GM21390 (cell line): ENCODE data around the gene SCLY.
"Not testable (repeated sequence)": the region's sequence is repeated elsewhere in the genome, so short reads cannot be mapped to it uniquely, and the experiment has no call there.

ENCODE experiments used
- ATAC-seq: cut with Tn5 transposase; IDR thresholded peaks from one replicate; pipeline ENCODE4 v1.9.1; 2021; ENCODE audit not compliant: unreplicated experiment

Gene SCLY, protein sequence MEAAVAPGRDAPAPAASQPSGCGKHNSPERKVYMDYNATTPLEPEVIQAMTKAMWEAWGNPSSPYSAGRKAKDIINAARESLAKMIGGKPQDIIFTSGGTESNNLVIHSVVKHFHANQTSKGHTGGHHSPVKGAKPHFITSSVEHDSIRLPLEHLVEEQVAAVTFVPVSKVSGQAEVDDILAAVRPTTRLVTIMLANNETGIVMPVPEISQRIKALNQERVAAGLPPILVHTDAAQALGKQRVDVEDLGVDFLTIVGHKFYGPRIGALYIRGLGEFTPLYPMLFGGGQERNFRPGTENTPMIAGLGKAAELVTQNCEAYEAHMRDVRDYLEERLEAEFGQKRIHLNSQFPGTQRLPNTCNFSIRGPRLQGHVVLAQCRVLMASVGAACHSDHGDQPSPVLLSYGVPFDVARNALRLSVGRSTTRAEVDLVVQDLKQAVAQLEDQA

GRCh38 chr2:238060542-238061314 is at the start of gene SCLY:
TSS of gene SCLY (plus strand) at chr2:238061001. CDS start at chr2:238061055, 54 bp downstream.
- ATAC-seq: peak; percentile 95

- no peak for ATAC-seq
Observed at GRCh38 chr2:238013806-238014205, 47.0 kb upstream of the SCLY start.

DNA sequence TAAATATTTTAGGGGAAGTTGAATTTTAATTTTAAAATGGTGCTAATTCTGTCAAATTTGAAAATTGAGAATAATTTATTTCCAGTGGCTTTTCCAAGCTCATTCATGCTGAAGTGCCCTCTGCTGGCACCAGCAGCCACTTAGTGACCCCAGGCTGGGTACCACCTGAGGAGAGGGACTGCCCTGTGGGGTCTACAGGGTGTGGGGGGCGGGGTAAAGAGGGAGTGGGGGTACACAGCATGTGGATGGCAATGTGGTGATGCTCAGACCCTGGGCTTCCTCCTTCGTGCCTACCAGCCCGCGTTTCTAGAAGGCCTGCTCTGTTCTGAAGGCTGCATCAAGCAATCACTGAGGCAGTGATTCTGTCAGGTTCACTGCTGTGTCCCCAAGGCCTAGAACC is 45.1 kb upstream of the SCLY start:
- no peak for ATAC-seq

GRCh38 chr2:238016526-238016925 is 44.3 kb upstream of the SCLY start:
- no peak for ATAC-seq

GRCh38 chr2:238019962-238020361 is 40.8 kb upstream of the SCLY start:
- ATAC-seq: no peak

- no peak for ATAC-seq
Observed at GRCh38 chr2:238020816-238021215, 40.0 kb upstream of the SCLY start.

GRCh38 chr2:238021327-238021726 is 39.5 kb upstream of the SCLY start:
- no peak for ATAC-seq

- ATAC-seq: no peak
Observed at GRCh38 chr2:238022594-238023157, 38.1 kb upstream of the SCLY start.

DNA sequence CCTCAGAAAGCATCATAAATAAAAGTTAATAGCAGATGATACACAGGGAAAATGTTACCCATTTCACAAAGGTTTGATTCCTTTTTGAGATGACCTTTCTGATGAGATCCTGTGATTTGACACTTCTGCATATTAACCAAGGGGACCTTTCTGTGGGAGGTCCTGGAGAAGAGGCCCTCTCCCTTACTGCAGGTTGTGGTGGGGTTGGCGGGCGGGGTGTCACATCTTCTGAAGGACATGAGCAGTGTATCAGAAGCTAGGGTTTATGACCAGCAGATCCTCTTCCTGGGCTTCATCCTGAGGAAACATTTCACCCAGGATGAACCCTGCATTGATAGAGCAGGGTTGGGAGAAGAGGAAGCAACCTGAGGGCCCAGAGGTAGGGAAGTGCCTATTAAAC is 37.2 kb upstream of the SCLY start:
- ATAC-seq: no peak

GRCh38 chr2:238024986-238025385 is 35.8 kb upstream of the SCLY start:
- ATAC-seq: no peak

DNA sequence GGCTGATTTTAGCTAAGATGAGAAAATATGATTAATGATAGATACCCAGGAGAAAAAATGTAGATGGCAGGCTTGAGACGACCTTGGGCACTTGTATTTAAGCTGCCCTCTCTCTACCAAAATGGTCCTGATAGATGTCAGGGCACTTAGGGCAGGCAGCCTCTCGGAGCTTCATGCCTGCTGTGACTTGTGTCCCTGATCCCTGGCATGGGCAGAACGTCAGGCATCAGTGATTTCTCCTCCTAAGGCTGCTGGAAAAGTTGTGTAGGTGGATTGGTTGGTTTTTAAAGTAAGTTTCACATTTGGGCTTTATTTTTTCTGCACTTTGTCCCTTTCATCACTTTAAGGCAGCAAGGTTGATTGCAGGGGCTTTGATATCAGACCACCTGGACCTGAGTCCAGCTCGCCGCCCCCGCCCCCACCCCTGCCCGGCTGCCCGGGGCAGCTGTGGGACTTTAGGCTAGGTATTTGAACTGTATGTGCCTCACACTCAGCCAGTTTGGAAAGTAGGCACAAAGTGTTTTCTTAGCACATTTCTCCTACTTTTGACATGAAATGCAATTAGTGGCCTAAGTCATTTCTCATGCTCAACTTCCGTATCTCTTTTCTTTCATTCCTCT is 35.0 kb upstream of the SCLY start:
- no peak for ATAC-seq

DNA sequence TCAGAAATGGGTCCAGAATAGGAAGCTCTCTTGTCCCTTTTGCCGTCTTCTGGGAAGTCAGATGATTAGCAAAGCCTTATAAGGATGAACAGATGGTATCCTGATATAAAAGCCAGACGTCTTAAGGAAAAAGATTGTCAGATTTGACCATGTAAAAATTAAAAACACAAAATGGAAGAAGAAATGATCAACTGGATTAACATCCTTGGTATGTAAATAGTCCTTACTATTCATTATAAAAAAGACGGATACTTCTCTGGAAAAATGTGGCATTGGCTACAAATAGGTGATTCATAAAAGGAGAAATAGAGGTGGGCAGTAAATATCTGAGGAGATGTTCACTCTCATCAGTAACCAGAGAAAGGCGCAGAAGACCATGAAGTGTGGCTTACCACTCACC is 33.7 kb upstream of the SCLY start:
- no peak for ATAC-seq

DNA sequence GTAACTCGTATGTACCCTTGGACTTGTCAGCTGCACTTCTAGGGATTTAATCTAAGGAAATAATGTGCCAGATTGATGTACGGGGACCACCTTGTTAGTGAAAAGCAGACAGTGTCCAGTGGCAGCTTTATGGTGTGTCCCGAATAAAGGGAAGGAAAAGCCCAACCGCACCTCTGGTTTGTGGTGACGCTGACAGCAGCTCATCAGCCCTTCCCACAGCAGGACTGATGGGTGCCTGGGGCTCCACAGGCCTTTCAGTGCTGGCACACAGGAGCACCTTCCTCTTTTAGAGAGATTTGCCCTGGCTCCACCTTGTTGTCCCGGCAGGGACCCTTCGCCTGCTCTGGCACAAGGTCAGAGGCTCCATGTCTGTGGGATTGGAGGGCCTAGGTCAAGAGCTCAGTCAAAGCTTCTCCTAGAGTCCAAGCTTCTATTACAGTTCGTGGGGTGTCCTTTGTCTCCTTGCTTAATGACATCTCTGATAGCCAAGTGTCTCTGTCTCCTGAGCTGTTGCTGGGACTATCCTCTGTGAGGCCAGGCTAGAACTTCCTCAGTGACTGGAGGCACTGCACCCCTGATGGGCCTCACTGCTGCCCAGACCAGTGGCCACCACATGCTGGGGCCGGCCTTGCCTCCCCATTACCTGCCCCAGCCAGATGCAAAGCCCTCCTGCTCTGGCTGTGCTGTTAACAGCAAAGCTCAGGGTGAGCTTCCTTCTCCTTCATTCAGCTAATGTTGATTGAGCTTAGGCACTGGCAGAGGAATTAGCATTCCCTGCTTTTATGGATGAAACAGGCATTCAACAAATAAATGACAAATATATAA is 33.0 kb upstream of the SCLY start:
- ATAC-seq: no peak

DNA sequence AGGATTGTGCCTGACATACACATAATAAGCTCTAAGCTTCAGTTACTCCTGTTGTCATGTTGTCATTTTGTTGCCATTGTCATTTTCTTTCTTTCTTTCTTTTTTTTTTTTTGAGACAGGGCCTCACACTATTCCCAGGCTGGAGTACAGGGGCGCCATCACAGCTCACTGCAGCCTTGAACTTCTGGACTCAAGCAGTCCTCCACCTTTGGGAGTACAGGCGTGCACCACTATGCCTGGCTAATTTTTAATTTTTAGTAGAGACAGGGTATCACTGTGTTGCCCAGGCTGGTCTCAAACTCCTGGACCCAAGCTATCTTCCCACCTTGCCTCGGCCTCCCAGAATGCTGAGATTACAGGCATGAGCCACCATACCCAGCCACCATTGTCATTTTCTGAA is 30.9 kb upstream of the SCLY start:
- no peak for ATAC-seq

GRCh38 chr2:238030422-238031155 is 30.2 kb upstream of the SCLY start:
- ATAC-seq: no peak

DNA sequence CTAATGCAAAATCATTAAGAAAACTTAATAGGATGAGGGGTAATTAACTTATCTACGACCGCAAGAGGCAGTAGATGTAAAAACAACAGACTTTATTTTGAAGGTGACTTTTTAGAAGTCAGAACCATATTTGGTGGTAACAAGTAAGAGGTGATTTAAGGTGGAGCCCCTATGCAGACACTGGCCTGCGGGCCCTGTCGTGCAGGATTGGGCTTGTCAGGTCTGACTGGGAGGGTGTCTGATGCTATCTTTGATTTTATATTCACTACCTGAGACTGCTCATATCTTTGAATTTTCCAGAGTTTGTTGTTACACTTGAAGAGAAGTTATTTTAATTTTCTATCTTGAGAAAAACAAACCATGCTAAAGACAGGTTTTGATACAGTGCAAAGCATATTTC is 29.1 kb upstream of the SCLY start:
- ATAC-seq: no peak

DNA sequence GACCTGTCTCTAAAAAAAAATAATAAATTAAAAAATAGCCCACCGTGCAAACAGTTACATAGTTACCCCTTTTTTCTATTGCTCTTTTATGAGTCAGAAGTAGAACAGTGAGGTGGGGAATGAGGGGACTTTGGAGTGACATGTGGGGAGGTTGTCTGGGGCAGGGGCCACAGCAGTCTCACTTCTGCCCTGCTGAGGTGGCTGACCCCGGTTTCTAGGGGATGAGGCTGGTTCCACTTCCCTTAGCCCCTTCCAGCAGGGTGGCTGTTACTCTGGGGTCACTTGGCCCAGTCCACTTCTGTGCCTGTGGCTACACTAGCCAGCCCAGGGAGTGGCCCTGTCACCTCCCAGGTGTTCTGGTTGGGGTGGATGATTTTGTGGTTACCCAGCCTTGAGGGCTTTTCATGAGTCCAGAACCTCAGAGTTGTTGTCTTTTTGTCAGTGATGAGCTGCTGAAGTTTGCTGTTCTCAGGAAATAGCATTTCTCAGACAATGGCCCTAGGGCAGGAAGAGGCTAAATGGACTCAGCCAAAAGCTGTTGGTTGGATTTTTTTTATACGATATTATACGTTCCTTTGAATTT is 28.0 kb upstream of the SCLY start:
- no peak for ATAC-seq

DNA sequence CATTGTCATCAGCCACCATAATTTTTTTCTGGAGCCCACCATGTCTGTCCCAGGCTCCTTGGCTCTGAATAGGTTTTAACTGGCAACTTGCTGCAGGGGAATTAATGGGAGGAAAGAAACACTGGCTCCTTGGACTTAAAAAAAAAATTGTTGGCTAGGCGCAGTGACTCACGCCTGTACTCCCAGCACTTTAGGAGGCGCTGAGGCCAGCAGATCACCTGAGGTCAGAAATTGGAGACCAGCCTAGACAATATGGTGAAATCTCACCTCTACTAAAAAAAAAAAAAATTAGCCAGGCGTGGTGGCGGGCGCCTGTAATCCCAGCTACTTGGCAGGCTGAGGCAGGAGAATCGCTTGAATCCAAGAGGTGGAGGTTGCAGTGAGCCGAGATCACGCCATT is 26.8 kb upstream of the SCLY start:
- not testable (repeated sequence) for ATAC-seq

DNA sequence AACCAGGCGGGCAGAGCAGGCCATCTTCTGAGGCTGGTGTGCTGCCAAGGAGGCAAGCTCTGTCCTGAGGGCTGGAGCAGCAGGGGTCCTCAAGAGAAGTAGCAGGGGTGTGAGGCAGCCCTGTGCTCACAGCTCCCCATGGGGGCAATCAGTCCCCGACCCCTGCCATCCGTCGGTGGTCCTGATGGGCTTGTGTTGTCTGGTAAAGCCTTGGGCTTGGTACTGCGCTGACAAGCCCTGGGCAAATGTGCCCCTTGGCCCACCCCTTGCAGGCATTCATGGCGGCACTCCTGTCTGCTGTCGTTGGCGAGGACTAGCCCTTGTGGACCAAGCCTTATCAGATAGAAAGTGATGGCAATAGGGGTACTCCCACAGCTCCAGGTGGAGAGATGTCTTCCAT is 22.6 kb upstream of the SCLY start:
- no peak for ATAC-seq

DNA sequence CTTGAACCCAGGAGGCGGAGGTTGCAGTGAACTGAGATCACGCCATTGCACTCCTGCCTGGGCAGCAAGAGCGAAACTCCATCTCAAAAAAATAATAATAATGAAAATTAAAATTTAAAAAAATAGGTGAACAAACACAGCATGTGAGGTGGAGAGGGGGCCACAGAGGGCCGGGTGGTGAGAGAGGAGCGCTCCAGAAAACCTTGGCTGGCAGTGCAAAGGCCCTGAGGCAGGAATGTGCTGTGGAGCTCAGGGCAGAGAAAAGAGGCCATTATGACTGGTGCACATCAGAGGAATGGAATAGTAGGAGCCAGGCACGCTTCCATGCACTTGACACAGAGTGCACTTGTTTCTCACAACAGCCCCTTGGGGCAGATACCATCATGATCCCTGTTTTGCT is 21.6 kb upstream of the SCLY start:
- no peak for ATAC-seq
